ENCODE measurements around the gene PTGES2. TPM values are rescaled to one million over a fixed set of nuclear protein-coding genes. Genes with fewer than 3 reads are reported as not detected.
"Not testable (repeated sequence)": the region's sequence is repeated elsewhere in the genome, so short reads cannot be mapped to it uniquely, and the experiment has no call there.

PTGES2 gene
- total RNA-seq, 4 donors from 2014 or later, result 123 to 193 (median 168) TPM

DNA sequence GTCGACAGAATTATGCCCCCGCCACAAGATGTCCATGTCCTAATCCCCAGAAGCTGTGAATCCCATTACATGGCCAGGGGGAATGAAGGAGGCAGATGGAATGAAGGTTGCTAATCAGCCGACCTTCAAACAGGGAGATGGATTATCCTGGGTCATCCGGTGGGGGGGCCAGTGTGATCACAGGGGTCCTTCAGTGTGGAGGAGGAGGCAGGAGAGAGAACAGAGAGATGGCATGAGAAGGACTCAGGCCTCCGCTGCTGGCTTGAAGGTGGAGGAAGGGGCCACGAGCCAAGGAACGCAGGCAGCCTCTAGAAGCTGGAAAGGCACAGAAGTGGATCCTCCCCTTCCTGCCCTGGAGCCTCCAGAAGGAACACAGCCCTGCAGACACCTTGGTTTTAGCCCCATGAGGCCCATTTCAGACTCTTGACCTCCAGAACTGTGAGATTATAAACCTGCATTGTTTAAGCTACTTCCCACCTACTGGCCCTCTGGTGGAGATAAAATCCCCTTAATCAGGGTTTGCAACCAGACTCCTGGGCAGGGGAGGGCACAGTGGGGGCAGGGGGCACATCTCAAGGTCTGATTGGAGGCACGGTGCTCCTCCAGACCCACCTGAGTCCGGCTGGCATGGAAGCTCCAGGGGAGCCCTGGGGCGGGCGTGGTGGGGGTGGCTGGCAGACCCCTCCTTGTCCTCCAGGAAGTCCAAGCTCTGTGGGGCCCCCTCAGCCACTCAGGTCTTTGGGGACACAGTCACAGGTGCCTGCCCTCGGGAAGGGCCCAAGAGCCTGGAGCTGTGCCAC is 13.8 kb downstream of the PTGES2 start:
- H3K4me3 ChIP-seq, result peak overlapping the region in 3 of 4 donors; percentile 21 to 67 (median 52)
- peaks cover 0 to 4% (median 0%) of the 10 kb centered on the region in 3 donors for H3K36me3 ChIP-seq
- H3K27me3 ChIP-seq, result no peaks in the 10 kb centered on the region
- peaks cover 0 to 36% (median 10%) of the 10 kb centered on the region in 4 donors for H3K4me1 ChIP-seq
- H3K9me3 ChIP-seq, result no peaks in the 10 kb centered on the region
- H3K27ac ChIP-seq, result peak overlapping the region; percentile 17 to 98 (median 96)
- peak; percentile 20 to 49 for TF ChIP-seq POLR2A (IDR thresholded peaks at IDR 0.05)
- TF ChIP-seq, protein P1, sequence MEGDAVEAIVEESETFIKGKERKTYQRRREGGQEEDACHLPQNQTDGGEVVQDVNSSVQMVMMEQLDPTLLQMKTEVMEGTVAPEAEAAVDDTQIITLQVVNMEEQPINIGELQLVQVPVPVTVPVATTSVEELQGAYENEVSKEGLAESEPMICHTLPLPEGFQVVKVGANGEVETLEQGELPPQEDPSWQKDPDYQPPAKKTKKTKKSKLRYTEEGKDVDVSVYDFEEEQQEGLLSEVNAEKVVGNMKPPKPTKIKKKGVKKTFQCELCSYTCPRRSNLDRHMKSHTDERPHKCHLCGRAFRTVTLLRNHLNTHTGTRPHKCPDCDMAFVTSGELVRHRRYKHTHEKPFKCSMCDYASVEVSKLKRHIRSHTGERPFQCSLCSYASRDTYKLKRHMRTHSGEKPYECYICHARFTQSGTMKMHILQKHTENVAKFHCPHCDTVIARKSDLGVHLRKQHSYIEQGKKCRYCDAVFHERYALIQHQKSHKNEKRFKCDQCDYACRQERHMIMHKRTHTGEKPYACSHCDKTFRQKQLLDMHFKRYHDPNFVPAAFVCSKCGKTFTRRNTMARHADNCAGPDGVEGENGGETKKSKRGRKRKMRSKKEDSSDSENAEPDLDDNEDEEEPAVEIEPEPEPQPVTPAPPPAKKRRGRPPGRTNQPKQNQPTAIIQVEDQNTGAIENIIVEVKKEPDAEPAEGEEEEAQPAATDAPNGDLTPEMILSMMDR (IDR thresholded peaks at IDR 0.05), result peak in 1 of 6 experiments; percentile 15
- DNase-seq, result peak in 2 of 3 donors; percentile 48 to 55

DNA sequence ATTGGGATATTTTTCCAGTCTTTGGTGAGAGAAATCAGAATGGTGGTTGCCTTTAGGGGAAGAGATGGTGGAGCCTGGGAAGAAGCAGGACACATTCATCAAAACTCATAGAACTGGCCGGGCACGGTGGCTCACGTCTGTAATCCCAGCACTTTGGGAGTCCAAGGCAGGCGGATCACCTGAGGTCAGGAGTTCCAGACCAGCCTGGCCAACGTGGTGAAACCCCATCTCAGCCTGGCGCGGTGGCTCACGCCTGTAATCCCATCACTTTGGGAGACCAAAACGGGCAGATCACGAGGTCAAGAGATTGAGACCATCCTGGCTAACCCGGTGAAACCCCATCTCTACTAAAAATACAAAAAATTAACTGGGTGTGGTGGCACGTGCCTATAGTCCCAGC is 15.8 kb downstream of the PTGES2 start:
- Histone ChIP-seq H3K27ac (peak overlapping the region in 3 of 4 donors; percentile 92 to 98 (median 95)), H3K4me1 (peaks cover 0 to 34% (median 7%) of the 10 kb centered on the region in 4 donors), H3K36me3 (peaks cover 0 to 24% (median 0%) of the 10 kb centered on the region in 3 donors), H3K4me3 (peak overlapping the region in 2 of 4 donors; percentile 52 to 67)
- H3K27me3 ChIP-seq, H3K9me3 ChIP-seq: not testable (repeated sequence)
- peak in 2 of 3 donors; percentile 39 to 44 for DNase-seq

GRCh38 chr9:128109050-128109709 is 18.3 kb downstream of the PTGES2 start:
- no peaks in the 10 kb centered on the region for H3K9me3 ChIP-seq
- no peaks in the 10 kb centered on the region for H3K27me3 ChIP-seq
- peaks cover 0 to 41% (median 4%) of the 10 kb centered on the region in 3 donors for H3K36me3 ChIP-seq
- peak overlapping the region in 2 of 4 donors; percentile 27 to 67 for H3K4me3 ChIP-seq
- peak overlapping the region in 3 of 4 donors; percentile 92 to 98 (median 95) for H3K27ac ChIP-seq
- TF ChIP-seq POLR2A (IDR thresholded peaks at IDR 0.05), result no peak
- TF ChIP-seq, protein P1 (IDR thresholded peaks at IDR 0.05), result no peak
- DNase-seq, result peak in 2 of 3 donors; percentile 62 to 71
- peaks cover 0 to 34% (median 0%) of the 10 kb centered on the region in 4 donors for H3K4me1 ChIP-seq

DNA sequence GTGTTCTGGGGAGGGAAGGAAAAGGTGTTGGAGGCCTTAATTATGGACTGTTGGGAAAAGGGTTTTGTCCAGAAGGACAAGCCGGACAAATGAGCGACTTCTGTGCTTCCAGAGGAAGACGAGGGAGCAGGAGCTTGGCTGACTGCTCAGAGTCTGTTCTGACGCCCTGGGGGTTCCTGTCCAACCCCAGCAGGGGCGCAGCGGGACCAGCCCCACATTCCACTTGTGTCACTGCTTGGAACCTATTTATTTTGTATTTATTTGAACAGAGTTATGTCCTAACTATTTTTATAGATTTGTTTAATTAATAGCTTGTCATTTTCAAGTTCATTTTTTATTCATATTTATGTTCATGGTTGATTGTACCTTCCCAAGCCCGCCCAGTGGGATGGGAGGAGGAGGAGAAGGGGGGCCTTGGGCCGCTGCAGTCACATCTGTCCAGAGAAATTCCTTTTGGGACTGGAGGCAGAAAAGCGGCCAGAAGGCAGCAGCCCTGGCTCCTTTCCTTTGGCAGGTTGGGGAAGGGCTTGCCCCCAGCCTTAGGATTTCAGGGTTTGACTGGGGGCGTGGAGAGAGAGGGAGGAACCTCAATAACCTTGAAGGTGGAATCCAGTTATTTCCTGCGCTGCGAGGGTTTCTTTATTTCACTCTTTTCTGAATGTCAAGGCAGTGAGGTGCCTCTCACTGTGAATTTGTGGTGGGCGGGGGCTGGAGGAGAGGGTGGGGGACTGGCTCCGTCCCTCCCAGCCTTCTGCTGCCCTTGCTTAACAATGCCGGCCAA is 19.1 kb downstream of the PTGES2 start:
- H3K9me3 ChIP-seq, result no peaks in the 10 kb centered on the region
- H3K36me3 ChIP-seq, result peaks cover 0 to 47% (median 4%) of the 10 kb centered on the region in 3 donors
- H3K4me3 ChIP-seq, result peak overlapping the region in 1 of 4 donors; percentile 67
- DNase-seq, result no peak
- TF ChIP-seq POLR2A (IDR thresholded peaks at IDR 0.05), result no peak
- TF ChIP-seq, protein P1 (IDR thresholded peaks at IDR 0.05), result no peak
- peaks cover 0 to 41% (median 3%) of the 10 kb centered on the region in 4 donors for H3K4me1 ChIP-seq
- H3K27me3 ChIP-seq, result no peaks in the 10 kb centered on the region
- peak overlapping the region in 3 of 4 donors; percentile 92 to 98 (median 95) for H3K27ac ChIP-seq

DNA sequence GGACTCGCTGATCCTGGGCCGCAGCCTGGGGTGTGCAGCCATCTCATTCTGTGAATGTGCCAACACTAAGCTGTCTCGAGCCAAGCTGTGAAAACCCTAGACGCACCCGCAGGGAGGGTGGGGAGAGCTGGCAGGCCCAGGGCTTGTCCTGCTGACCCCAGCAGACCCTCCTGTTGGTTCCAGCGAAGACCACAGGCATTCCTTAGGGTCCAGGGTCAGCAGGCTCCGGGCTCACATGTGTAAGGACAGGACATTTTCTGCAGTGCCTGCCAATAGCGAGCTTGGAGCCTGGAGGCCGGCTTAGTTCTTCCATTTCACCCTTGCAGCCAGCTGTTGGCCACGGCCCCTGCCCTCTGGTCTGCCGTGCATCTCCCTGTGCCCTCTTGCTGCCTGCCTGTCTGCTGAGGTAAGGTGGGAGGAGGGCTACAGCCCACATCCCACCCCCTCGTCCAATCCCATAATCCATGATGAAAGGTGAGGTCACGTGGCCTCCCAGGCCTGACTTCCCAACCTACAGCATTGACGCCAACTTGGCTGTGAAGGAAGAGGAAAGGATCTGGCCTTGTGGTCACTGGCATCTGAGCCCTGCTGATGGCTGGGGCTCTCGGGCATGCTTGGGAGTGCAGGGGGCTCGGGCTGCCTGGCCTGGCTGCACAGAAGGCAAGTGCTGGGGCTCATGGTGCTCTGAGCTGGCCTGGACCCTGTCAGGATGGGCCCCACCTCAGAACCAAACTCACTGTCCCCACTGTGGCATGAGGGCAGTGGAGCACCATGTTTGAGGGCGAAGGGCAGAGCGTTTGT is 19.9 kb downstream of the PTGES2 start:
- Histone ChIP-seq H3K4me1 (peaks cover 0 to 48% (median 5%) of the 10 kb centered on the region in 4 donors), H3K9me3 (no peaks in the 10 kb centered on the region), H3K27ac (peak overlapping the region in 2 of 4 donors; percentile 92 to 98), H3K27me3 (no peaks in the 10 kb centered on the region), H3K36me3 (peaks cover 0 to 55% (median 4%) of the 10 kb centered on the region in 3 donors), H3K4me3 (no peak overlapping the region)
- no peak for TF ChIP-seq POLR2A (IDR thresholded peaks at IDR 0.05)
- TF ChIP-seq, protein P1 (IDR thresholded peaks at IDR 0.05), result no peak
- peak in 1 of 3 donors; percentile 52 for DNase-seq
